Globus pallidus (tissue), 1 donor: ENCODE results near the gene D2HGDH.
"Not testable (repeated sequence)": the region's sequence is repeated elsewhere in the genome, so short reads cannot be mapped to it uniquely, and the experiment has no call there.

Source experiments
- DNase-seq: peaks from one replicate; pipeline ENCODE4 v3.0.0-alpha.2; 2015; ENCODE audit warnings: low spot score

D2HGDH gene

GRCh38 chr2:241808051-241808720 is 73.8 kb downstream of the D2HGDH start:
- no peak for DNase-seq

- DNase-seq, result no peak
Observed at GRCh38 chr2:241808721-241809382, 74.4 kb downstream of the D2HGDH start, which contains the start of gene NEU4. Gene NEU4 (plus strand): TSS chr2:241809193. CDS start chr2:241814485, 5,292 bp downstream.

DNA sequence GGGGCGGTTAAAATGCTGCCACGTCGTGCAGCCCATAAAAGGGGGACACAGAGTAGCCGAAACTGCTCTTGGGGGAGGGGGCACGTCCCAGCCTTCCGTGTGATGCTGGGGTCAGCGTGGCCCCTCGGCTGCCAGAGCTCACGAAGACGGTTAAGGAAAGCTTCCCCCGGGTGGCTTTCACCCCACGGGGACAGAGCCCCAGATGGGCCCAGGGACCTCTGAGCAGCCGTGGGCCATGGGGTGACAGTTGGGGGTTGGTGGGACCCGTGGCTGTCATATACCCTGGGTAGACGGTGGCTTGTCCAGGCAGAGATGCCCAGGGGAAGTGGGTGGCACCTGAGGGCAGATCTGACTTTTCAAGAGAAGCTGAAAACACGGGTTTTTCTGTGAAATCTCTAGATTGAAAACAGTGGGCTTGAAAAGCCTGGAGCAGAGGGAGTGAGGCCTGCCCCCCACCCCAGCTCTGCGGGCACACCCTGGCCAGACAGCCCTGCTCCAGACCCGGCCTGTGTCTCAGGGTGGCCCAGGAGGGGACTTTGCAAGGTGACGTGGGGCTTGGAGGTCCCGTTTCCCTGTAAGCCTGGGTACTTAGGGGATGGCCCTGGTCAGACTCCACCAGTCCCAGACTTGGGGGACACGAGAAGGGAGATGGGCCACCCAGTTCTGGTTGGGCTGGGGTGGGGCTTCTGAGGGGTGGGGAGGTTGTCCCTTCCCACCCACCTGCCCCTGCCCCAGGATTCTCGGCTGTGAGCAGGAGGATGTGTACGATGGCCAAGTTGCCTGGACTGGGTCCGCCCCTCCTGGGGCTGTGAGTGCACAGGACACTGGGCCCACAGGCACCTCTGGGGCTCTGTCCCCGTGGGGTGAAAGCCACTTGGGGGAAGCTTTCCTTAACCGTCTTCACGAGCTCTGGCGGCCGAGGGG is 75.2 kb downstream of the D2HGDH start:
- DNase-seq, result no peak

DNA sequence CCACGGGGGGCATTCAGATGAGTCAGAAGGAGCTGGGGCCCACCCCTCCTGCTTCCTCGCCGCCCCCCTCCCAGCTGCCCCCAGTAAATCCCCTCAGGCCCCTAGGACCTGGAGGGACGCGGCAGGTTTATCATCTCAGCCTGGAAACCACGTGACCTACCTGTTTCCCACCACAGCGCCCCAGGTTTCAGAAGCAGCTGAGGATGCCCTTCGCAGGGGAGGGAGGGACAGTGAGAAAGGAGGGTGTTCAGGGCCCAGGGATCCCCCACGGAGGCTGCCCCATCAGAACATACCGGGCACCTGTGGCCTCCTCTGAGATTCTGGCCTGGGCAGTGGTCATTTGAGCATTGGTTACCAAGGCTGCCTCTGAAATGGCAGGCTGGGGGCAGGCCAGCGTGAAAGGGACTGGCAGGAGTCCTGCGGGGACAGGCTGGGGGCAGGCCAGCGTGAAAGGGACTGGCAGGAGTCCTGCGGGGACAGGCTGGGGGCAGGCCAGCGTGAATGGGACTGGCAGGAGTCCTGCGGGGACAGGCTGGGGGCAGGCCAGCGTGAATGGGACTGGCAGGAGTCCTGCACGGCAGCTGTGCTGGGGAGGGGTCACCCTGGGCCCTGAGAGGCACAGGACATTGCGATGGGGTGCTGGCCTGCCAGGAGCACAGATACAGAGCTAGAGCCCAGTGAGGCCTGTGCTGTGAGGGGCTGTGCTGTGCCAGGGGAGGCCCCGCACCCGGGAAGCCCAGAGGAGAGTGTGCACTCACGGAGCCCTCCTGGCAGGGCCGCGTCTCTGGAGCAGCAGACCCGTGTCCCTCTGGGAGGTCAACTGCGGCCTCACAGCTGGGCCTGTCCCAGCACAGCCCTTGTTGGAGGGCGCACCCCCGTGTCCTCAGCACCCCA is 76.1 kb downstream of the D2HGDH start:
- peak; percentile 75 for DNase-seq

GRCh38 chr2:241811201-241811951 is 76.9 kb downstream of the D2HGDH start:
- DNase-seq, result peak; percentile 77

DNA sequence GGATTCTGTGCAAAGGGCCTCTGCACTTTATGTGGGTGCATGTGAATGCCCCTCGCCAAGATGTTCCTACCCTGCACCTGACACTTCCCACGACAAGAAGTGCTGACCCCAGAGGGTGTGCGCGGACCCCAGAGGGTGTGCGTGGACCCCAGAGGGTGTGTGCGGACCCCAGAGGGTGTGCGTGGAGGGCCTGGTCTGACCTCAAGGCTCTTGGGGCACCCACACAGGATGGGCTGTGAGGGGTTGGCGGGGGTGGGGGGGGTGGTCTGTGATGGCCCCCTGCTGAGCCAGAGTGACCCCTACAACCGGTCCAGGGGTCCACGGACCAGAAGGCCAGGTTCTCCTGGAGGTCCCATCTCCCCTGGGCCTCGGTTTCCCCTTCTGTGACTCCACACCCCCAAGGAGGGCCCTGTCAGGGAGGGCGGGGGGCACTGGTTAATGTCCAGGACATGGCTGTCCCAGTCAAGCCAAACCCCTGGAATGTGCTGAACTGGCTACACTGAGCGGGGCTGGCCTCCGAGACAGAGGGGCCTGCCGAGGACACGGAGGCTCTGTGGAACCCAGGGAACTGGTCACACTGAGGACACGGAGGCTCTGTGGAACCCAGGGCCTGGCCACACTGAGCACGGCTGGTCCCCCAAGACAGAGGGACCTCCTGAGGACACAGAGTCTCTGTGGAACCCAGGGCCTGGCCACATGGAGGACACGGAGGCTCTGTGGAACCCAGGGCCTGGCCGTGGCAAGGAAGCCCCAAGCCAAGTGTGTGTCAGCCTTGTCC is 77.7 kb downstream of the D2HGDH start:
- DNase-seq, result no peak

DNA sequence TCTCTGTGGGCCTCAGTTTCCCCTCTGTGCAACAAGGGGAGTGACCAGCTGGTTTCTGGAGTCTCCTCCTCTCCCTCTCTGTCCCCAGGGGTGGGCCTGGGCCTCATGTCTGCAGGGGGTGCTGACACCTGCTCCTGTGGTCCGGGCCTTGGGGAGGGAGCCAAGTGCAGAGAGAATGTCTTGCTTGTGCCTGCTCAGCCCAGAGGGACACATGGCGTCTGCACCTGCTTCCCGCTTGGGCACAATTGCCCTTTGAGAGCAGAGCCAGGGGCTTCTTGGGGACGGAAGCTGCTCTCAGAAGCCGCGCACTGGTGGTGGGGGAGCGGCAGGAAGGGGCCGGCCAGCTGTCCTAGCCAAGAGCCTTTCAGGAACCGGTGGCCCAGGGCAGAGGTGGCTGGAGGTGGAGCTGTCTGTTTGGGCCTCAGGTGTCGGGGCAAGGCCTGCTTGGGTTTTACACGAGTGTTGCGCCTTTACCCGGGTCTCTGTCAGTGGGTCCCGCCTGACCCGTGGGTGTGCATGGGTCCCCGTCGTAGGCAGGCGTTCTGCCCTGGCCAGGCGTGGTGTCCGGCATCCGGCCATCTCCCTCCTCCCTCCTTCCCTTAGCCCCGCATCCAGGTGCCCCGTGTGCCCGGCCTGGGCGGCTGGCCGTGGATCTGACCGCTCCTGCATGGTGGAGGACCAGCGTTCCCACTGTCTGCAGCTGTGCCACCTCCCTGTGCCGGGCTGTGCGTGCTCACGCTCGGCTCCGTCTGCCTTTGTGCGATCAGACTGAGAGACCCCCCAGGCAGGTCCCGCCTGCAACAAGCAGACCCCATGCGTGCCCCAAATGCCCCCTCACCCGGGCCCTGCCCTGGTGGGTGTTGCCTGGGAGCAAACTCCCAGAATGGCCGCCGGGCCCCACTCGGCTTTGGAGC is 78.6 kb downstream of the D2HGDH start:
- DNase-seq, result peak; percentile 67

- DNase-seq, result no peak
Observed at GRCh38 chr2:241813644-241814392, 79.4 kb downstream of the D2HGDH start.

GRCh38 chr2:241814393-241814642 is 79.9 kb downstream of the D2HGDH start:
- no peak for DNase-seq

- no peak for DNase-seq
Observed at GRCh38 chr2:241814643-241815476, 80.4 kb downstream of the D2HGDH start.

GRCh38 chr2:241815477-241816430 is 81.3 kb downstream of the D2HGDH start:
- no peak for DNase-seq

DNA sequence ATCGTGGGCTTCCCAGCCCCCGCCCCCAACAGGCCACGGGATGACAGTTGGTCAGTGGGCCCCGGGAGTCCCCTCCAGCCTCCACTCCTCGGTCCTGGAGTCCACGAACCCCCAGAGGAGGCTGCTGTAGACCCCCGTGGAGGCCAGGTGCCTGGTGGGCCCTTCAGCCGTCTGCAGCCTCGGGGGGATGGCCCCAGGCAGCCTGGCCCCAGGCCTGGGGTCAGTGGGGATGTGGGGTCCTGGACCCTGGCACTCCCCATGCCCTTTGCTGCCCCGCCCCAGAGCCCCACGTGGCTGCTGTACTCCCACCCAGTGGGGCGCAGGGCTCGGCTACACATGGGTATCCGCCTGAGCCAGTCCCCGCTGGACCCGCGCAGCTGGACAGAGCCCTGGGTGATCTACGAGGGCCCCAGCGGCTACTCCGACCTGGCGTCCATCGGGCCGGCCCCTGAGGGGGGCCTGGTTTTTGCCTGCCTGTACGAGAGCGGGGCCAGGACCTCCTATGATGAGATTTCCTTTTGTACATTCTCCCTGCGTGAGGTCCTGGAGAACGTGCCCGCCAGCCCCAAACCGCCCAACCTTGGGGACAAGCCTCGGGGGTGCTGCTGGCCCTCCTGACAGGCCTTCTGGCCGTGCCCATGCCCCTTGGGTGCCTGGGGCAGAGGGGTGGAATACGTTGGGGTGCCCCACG is 82.1 kb downstream of the D2HGDH start:
- DNase-seq, result no peak

- no peak for DNase-seq
Observed at GRCh38 chr2:241817126-241817820, 82.8 kb downstream of the D2HGDH start.

- DNase-seq, result not testable (repeated sequence)
Observed at GRCh38 chr2:241817821-241818215, 83.4 kb downstream of the D2HGDH start.
